Measurements from ENCODE around the gene UBASH3A. TPM values are rescaled to one million over a fixed set of nuclear protein-coding genes. Genes with fewer than 3 reads are reported as not detected.

The UBASH3A gene
- polyA plus RNA-seq, 1 donor (not counting 4 experiments of a cell fraction or from before 2014, with no cell fraction given), result not detected

- no peak overlapping the region for H3K9ac ChIP-seq (ENCODE audit: control insufficient read depth, extremely low read depth, insufficient read depth, low read length)
- H3K4me2 ChIP-seq (ENCODE audit: control insufficient read depth, extremely low read depth, insufficient read depth, low read depth, low read length), result no peak overlapping the region
- no peaks in the 10 kb centered on the region for H3K9me1 ChIP-seq (ENCODE audit: control insufficient read depth, extremely low read depth, insufficient read depth, low read length)
- H3K4me3 ChIP-seq (ENCODE audit: control insufficient read depth in 2 of 3, extremely low read depth in 1 of 3, insufficient read depth in 2 of 3, low read depth in 1 of 3, low read length in 3 of 3), result no peak overlapping the region
- no peaks in the 10 kb centered on the region for H3K9me3 ChIP-seq (ENCODE audit: control insufficient read depth, low read depth, low read length)
- dilution Hi-C loops (cut with MboI; ENCODE audit: extremely low pct_ligation_motif_present, low sequenced_read_pairs), result no loop called here
- H3K4me1 ChIP-seq (ENCODE audit: control insufficient read depth, extremely low read depth, insufficient read depth, low read length), result no peaks in the 10 kb centered on the region
- H3K27me3 ChIP-seq (ENCODE audit: control insufficient read depth, extremely low read depth, insufficient read depth, low read length), result peaks cover 10% of the 10 kb centered on the region
- H3K27ac ChIP-seq (ENCODE audit: control insufficient read depth, insufficient read depth, low read length), result no peak overlapping the region
- no peaks in the 10 kb centered on the region for H3K79me2 ChIP-seq (ENCODE audit: control insufficient read depth, insufficient read depth, low read length)
- no peak for DNase-seq (ENCODE audit: low read depth, low spot score)
- no peaks in the 10 kb centered on the region for H4K20me1 ChIP-seq (ENCODE audit: control insufficient read depth, extremely low read depth, insufficient read depth, low read length)
- TF ChIP-seq EZH2 (IDR thresholded peaks at IDR 0.05; ENCODE audit: low read length) (peak; percentile 23), CTCF (optimal IDR thresholded peaks at IDR 0.05 in 1 of 3, IDR thresholded peaks at IDR 0.05 in 1 of 3, conservative IDR thresholded peaks at IDR 0.05 in 1 of 3; ENCODE audit: extremely low read depth in 1 of 3, insufficient read depth in 2 of 3, low read length in 3 of 3) (no peak)
- peak overlapping the region; percentile 8 for H2AFZ ChIP-seq (ENCODE audit: control insufficient read depth, low read length)
- no peaks in the 10 kb centered on the region for H3K36me3 ChIP-seq (ENCODE audit: control insufficient read depth in 2 of 2, extremely low read depth in 1 of 2, insufficient read depth in 2 of 2, low read length in 2 of 2)
- no peak for FAIRE-seq
Observed at GRCh38 chr21:42411891-42412635, 8.4 kb downstream of the UBASH3A start.

DNA sequence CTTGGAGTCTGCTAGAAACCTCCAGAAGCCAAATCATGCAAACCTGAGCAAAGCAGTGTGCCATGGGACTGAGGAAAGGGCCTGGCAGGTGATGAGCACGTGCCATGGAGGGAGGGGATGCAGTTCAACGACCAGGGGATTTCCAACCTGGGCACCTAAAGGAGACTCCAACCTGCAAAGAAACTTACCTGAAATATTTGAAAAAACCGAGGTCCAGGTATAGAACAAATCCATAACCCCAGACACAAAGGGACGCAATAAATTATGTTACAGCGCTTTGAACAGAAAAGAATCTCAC is 8.9 kb downstream of the UBASH3A start:
- Histone ChIP-seq H3K4me1 (ENCODE audit: control insufficient read depth, extremely low read depth, insufficient read depth, low read length) (no peaks in the 10 kb centered on the region), H3K9ac (ENCODE audit: control insufficient read depth, extremely low read depth, insufficient read depth, low read length) (no peak overlapping the region), H2AFZ (ENCODE audit: control insufficient read depth, low read length) (no peak overlapping the region), H3K9me1 (ENCODE audit: control insufficient read depth, extremely low read depth, insufficient read depth, low read length) (no peaks in the 10 kb centered on the region), H3K4me2 (ENCODE audit: control insufficient read depth, extremely low read depth, insufficient read depth, low read depth, low read length) (no peak overlapping the region), H4K20me1 (ENCODE audit: control insufficient read depth, extremely low read depth, insufficient read depth, low read length) (no peaks in the 10 kb centered on the region), H3K27ac (ENCODE audit: control insufficient read depth, insufficient read depth, low read length) (no peak overlapping the region), H3K79me2 (ENCODE audit: control insufficient read depth, insufficient read depth, low read length) (no peaks in the 10 kb centered on the region), H3K9me3 (ENCODE audit: control insufficient read depth, low read depth, low read length) (no peaks in the 10 kb centered on the region), H3K27me3 (ENCODE audit: control insufficient read depth, extremely low read depth, insufficient read depth, low read length) (peaks cover 10% of the 10 kb centered on the region), H3K36me3 (ENCODE audit: control insufficient read depth in 2 of 2, extremely low read depth in 1 of 2, insufficient read depth in 2 of 2, low read length in 2 of 2) (no peaks in the 10 kb centered on the region), H3K4me3 (ENCODE audit: control insufficient read depth in 2 of 3, extremely low read depth in 1 of 3, insufficient read depth in 2 of 3, low read depth in 1 of 3, low read length in 3 of 3) (no peak overlapping the region)
- TF ChIP-seq CTCF (optimal IDR thresholded peaks at IDR 0.05 in 1 of 3, IDR thresholded peaks at IDR 0.05 in 1 of 3, conservative IDR thresholded peaks at IDR 0.05 in 1 of 3; ENCODE audit: extremely low read depth in 1 of 3, insufficient read depth in 2 of 3, low read length in 3 of 3) (no peak), EZH2 (IDR thresholded peaks at IDR 0.05; ENCODE audit: low read length) (no peak)
- FAIRE-seq (no peak), DNase-seq (ENCODE audit: low read depth, low spot score) (no peak)
- dilution Hi-C loops (cut with MboI; ENCODE audit: extremely low pct_ligation_motif_present, low sequenced_read_pairs), result no loop called here
